GM12801 (cell line): ENCODE data around the gene ZNF638.

Source experiments
- TF ChIP-seq, protein P1 (sequence below): IDR thresholded peaks from one replicate; pipeline ENCODE4 v1.5.1; 2011; ENCODE audit warnings: control low read depth; ENCODE audit not compliant: insufficient read length; ENCODE audit errors: extremely low read depth

ZNF638 gene

DNA sequence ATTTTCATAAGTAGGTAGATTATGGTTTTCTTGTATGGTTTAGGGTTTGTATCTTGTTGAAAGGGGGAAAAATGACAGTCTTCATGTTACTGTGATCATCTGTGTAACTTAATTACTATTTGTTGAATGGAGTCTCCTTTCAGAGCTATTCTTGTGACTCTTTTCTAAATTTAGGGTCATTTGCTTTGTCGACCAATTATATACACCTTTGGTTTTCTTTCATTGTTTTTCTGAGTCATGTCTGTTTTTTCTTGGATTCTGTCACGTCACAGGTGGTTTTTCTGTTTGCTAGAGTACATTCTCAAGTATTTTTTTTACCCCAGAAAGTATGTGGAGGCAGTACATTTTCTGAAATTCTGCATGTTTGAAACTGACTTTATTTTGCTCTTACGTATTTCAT, 78.0 kb downstream of the ZNF638 start:
- TF ChIP-seq, protein P1, sequence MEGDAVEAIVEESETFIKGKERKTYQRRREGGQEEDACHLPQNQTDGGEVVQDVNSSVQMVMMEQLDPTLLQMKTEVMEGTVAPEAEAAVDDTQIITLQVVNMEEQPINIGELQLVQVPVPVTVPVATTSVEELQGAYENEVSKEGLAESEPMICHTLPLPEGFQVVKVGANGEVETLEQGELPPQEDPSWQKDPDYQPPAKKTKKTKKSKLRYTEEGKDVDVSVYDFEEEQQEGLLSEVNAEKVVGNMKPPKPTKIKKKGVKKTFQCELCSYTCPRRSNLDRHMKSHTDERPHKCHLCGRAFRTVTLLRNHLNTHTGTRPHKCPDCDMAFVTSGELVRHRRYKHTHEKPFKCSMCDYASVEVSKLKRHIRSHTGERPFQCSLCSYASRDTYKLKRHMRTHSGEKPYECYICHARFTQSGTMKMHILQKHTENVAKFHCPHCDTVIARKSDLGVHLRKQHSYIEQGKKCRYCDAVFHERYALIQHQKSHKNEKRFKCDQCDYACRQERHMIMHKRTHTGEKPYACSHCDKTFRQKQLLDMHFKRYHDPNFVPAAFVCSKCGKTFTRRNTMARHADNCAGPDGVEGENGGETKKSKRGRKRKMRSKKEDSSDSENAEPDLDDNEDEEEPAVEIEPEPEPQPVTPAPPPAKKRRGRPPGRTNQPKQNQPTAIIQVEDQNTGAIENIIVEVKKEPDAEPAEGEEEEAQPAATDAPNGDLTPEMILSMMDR: no peak

GRCh38 chr2:71410696-71411095, 79.1 kb downstream of the ZNF638 start:
- TF ChIP-seq, protein P1: no peak

DNA sequence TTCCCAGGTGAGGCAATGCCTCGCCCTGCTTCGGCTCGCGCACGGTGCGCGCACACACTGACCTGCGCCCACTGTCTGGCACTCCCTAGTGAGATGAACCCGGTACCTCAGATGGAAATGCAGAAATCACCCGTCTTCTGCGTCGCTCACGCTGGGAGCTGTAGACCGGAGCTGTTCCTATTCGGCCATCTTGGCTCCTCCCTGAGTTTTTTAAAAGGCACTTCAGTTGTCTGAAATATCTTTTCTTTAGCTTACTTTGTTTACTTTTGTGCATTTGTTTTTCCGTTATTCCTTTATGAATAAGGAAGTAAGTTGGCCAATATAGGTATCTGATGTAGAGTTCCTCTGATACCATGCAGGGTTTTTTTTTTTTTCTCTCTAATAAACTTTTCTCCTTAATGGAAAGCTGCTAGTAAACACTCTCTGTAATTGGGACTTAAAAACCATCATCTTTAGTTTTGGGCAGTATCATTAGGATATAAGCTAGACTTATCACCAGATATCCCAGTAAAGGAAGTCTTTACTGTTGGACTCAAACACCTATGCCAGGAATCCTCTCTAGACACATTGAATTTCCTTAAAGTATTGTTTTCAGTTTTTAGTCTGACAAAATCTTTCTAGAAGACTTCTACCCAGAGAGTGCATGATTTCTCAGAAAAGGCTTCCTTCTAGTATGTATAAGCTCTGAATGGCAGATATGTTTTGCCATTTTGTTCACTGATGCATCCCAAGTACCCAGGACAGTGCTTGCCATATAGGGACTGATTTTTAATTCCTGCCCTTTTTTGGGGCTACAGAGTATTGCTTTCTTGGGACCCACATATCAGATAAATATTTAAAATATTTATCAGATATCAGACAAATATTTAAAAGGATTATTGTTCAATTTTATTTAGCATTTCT, 86.0 kb downstream of the ZNF638 start:
- TF ChIP-seq, protein P1: no peak

DNA sequence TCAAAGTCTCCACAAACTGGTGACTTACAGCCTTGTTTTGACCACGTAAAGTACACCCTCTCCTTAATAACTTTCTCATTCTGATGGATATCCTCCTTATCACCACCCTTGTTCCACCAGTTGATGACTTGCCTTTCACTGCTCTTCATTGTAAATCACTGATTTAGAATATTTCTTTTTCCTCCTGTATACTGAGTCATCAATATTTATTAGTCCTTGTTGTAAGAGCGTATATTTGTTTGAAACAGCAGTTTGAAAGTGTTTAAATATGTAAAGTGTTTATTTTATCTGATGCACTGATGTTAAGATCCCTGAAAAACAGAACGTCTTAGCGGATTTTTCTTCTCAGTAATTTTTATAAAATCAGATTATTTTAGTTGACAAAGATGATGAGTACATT, 87.6 kb downstream of the ZNF638 start:
- TF ChIP-seq, protein P1: no peak

GRCh38 chr2:71419976-71420375, 88.4 kb downstream of the ZNF638 start:
- TF ChIP-seq, protein P1: no peak

DNA sequence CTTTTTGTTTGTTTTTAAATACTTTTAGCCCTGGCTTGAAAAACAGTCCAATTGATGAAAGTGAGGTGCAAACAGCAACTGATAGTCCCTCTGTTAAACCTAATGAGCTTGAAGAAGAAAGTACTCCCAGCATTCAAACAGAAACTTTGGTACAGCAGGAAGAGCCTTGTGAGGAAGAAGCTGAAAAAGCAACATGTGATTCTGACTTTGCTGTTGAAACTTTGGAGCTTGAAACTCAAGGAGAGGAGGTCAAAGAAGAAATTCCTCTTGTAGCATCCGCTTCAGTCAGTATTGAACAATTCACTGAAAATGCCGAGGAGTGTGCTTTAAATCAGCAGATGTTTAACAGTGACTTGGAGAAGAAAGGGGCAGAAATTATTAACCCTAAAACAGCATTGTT, 91.2 kb downstream of the ZNF638 start:
- TF ChIP-seq, protein P1: no peak

- TF ChIP-seq, protein P1: no peak
Measured at GRCh38 chr2:71423817-71424420, 92.3 kb downstream of the ZNF638 start.
